Measurements from ENCODE around the gene DLG2.

The DLG2 gene

GRCh38 chr11:83540112-83540675 lies 2086.9 kb downstream of the DLG2 start:
- DNase-seq (ENCODE audit: low spot score) = no peak

GRCh38 chr11:83538286-83538685 lies 2088.9 kb downstream of the DLG2 start:
- no peak for DNase-seq (ENCODE audit: low spot score)

GRCh38 chr11:83537131-83537610 lies 2090.0 kb downstream of the DLG2 start:
- no peak for DNase-seq (ENCODE audit: low spot score)

GRCh38 chr11:83533166-83533565 lies 2094.0 kb downstream of the DLG2 start:
- no peak for DNase-seq (ENCODE audit: low spot score)

- DNase-seq (ENCODE audit: low spot score) = no peak
Observed at GRCh38 chr11:83528877-83529276, 2098.3 kb downstream of the DLG2 start.

- DNase-seq (ENCODE audit: low spot score) = no peak
Observed at GRCh38 chr11:83528225-83528624, 2098.9 kb downstream of the DLG2 start.

GRCh38 chr11:83523676-83524075 lies 2103.5 kb downstream of the DLG2 start:
- no peak for DNase-seq (ENCODE audit: low spot score)

GRCh38 chr11:83522911-83523310 lies 2104.2 kb downstream of the DLG2 start:
- no peak for DNase-seq (ENCODE audit: low spot score)

GRCh38 chr11:83521647-83522596 lies 2105.2 kb downstream of the DLG2 start:
- peak; percentile 40 for DNase-seq (ENCODE audit: low spot score)

GRCh38 chr11:83520849-83521248 lies 2106.3 kb downstream of the DLG2 start:
- no peak for DNase-seq (ENCODE audit: low spot score)

- DNase-seq (ENCODE audit: low spot score) = no peak
Observed at GRCh38 chr11:83511646-83512045, 2115.5 kb downstream of the DLG2 start.

GRCh38 chr11:83510530-83511460 lies 2116.3 kb downstream of the DLG2 start:
- no peak for DNase-seq (ENCODE audit: low spot score)

GRCh38 chr11:83508804-83509203 lies 2118.3 kb downstream of the DLG2 start:
- no peak for DNase-seq (ENCODE audit: low spot score)

GRCh38 chr11:83502041-83502440 lies 2125.1 kb downstream of the DLG2 start:
- DNase-seq (ENCODE audit: low spot score) = no peak

GRCh38 chr11:83493917-83494316 lies 2133.2 kb downstream of the DLG2 start:
- DNase-seq (ENCODE audit: low spot score) = no peak

GRCh38 chr11:83493034-83493433 lies 2134.1 kb downstream of the DLG2 start:
- DNase-seq (ENCODE audit: low spot score) = no peak

GRCh38 chr11:83483808-83484207 lies 2143.3 kb downstream of the DLG2 start:
- peak; percentile 31 for DNase-seq (ENCODE audit: low spot score)

- DNase-seq (ENCODE audit: low spot score) = no peak
Observed at GRCh38 chr11:83480811-83481210, 2146.3 kb downstream of the DLG2 start.

GRCh38 chr11:83480251-83480650 lies 2146.9 kb downstream of the DLG2 start:
- DNase-seq (ENCODE audit: low spot score) = no peak

- no peak for DNase-seq (ENCODE audit: low spot score)
Observed at GRCh38 chr11:83477772-83478171, 2149.4 kb downstream of the DLG2 start.

GRCh38 chr11:83475760-83476159 lies 2151.4 kb downstream of the DLG2 start:
- DNase-seq (ENCODE audit: low spot score) = no peak

- no peak for DNase-seq (ENCODE audit: low spot score)
Observed at GRCh38 chr11:83473743-83474142, 2153.4 kb downstream of the DLG2 start.

Measured in SK-N-DZ (cell line).